Lung (tissue), 12 donors: ENCODE results near the gene TRIOBP. TPM values are rescaled to one million over a fixed set of nuclear protein-coding genes. Genes with fewer than 3 reads are reported as not detected.

ENCODE experiments used
- ATAC-seq: fragments of 200-7000 bp; cut with Tn5 transposase; one replicate; pipeline ENCODE4 v1.9.1; 2020; ENCODE audit warnings: moderate number of reproducible peaks; ENCODE audit not compliant: insufficient read depth, low FRiP score
- DNase-seq, 3 donors: peaks; one replicate each; pipeline ENCODE4 v3.0.0-alpha.2; 2013 to 2017
- H3K27ac ChIP-seq, 2 donors: one replicate each; pipeline ENCODE4 v1.5.1; 2013; ENCODE audit warnings: mild to moderate bottlenecking in 2 of 2, moderate library complexity in 2 of 2, control low read depth in 1 of 2, inconsistent platforms in 1 of 2, low read depth in 1 of 2, low read length in 1 of 2
- H3K27me3 ChIP-seq, 3 donors: one replicate each; pipeline ENCODE4 v1.5.1; 2013; ENCODE audit warnings: low read length in 2 of 3; ENCODE audit not compliant: control insufficient read depth in 3 of 3, insufficient read depth in 3 of 3
- H3K36me3 ChIP-seq, 4 donors: one replicate each; pipeline ENCODE4 v1.5.1; 2013; ENCODE audit warnings: low read length in 4 of 4, mild to moderate bottlenecking in 1 of 4, moderate library complexity in 1 of 4; ENCODE audit not compliant: control insufficient read depth in 4 of 4, insufficient read depth in 4 of 4
- H3K4me1 ChIP-seq, 5 donors: one replicate each; pipeline ENCODE4 v1.5.1; 2013; ENCODE audit warnings: low read length in 5 of 5, mild to moderate bottlenecking in 2 of 5, moderate library complexity in 1 of 5; ENCODE audit not compliant: control insufficient read depth in 5 of 5, insufficient read depth in 5 of 5
- H3K4me3 ChIP-seq: one replicate; pipeline ENCODE4 v1.5.1; 2013; ENCODE audit warnings: mild to moderate bottlenecking, control low read depth, moderate library complexity
- H3K9ac ChIP-seq, 2 donors: one replicate each; pipeline ENCODE4 v1.5.1; 2013; ENCODE audit warnings: low read length in 2 of 2, control low read depth in 1 of 2; ENCODE audit not compliant: insufficient read depth in 1 of 2
- H3K9me3 ChIP-seq, 4 donors: one replicate each; pipeline ENCODE4 v1.5.1; 2013; ENCODE audit warnings: low read length in 3 of 4, mild to moderate bottlenecking in 1 of 4, moderate library complexity in 1 of 4; ENCODE audit not compliant: control insufficient read depth in 4 of 4, insufficient read depth in 3 of 4
- CTCF ChIP-seq: IDR thresholded peaks from 2 replicates; pipeline ENCODE4 v1.5.1; 2012; ENCODE audit warnings: mild to moderate bottlenecking; ENCODE audit errors: control extremely low read depth, extremely low read depth
- WGBS, 2 donors: extraction: QIAGEN DNeasy Blood & Tissue Kit; methylation state at CpG; one replicate each; pipeline ENCODE4 v1.1.7; 2013; 5-methylcytosine and 5-hydroxymethylcytosine counted together
- polyA plus RNA-seq, 2 donors: library from polyadenylated mRNA; stranded (reverse); fragments of 200-250 nt; gene quantifications; one replicate each; pipeline ENCODE4 v1.2.1, GENCODE V29; 2013
- total RNA-seq, 2 donors: library from RNA; depleted of rRNA in 1 of 2; stranded (reverse); fragments of >200 nt in 1 of 2; gene quantifications; one replicate each; pipeline ENCODE4 v1.2.1, GENCODE V29; 2014 to 2021
- donor health status: control.
- donor health status: control.
- donor health status: Bipolar disorder and iron deficiency.
- donor health status: healthy.
- donor health status: DM: yes; HTN: yes; CAD: no.

TRIOBP gene
- total and polyA plus RNA-seq, 4 donors: 37.1 to 105 (median 85.0) TPM

GRCh38 chr22:37665487-37665886 lies 31.4 kb upstream of the TRIOBP start:
- H3K27me3 ChIP-seq: no peaks in the 10 kb centered on the region
- peaks cover 0 to 16% (median 6%) of the 10 kb centered on the region in 4 donors for H3K36me3 ChIP-seq
- H3K9me3 ChIP-seq: no peaks in the 10 kb centered on the region
- TF ChIP-seq CTCF: no peak
- 97 to 99% methylated on average over 24 of the region's 24 CpGs for WGBS, 2 donors
- no peak overlapping the region for H3K4me3 ChIP-seq
- DNase-seq (no peak), ATAC-seq (no peak)
- H3K4me1 ChIP-seq: peaks cover 0 to 12% (median 10%) of the 10 kb centered on the region in 5 donors
- H3K27ac ChIP-seq: no peak overlapping the region
- H3K9ac ChIP-seq: no peak overlapping the region

- 82 to 85% methylated on average over 6 of the region's 6 CpGs for WGBS, 2 donors
- Histone ChIP-seq H3K9me3 (no peaks in the 10 kb centered on the region), H3K4me1 (peaks cover 0 to 7% (median 4%) of the 10 kb centered on the region in 5 donors), H3K27ac (no peak overlapping the region), H3K4me3 (no peak overlapping the region), H3K27me3 (no peaks in the 10 kb centered on the region), H3K9ac (no peak overlapping the region), H3K36me3 (peaks cover 0 to 16% (median 6%) of the 10 kb centered on the region in 4 donors)
- no peak for TF ChIP-seq CTCF
- ATAC-seq (no peak), DNase-seq (no peak)
Observed at GRCh38 chr22:37669586-37669985, 27.3 kb upstream of the TRIOBP start.

- Histone ChIP-seq H3K4me1 (peaks cover 0 to 16% (median 6%) of the 10 kb centered on the region in 5 donors), H3K36me3 (peaks cover 0 to 2% (median 0%) of the 10 kb centered on the region in 4 donors), H3K9me3 (no peaks in the 10 kb centered on the region), H3K27ac (no peak overlapping the region), H3K27me3 (no peaks in the 10 kb centered on the region), H3K4me3 (no peak overlapping the region), H3K9ac (no peak overlapping the region)
- ATAC-seq (no peak), DNase-seq (no peak)
- 41 to 61% methylated on average over 15 of the region's 15 CpGs for WGBS, 2 donors
- TF ChIP-seq CTCF: no peak
Observed at GRCh38 chr22:37672206-37672919, 24.5 kb upstream of the TRIOBP start.
